GM12891 (cell line): ENCODE measurements around the gene TNFSF15.
"Not testable (repeated sequence)": the region's sequence is repeated elsewhere in the genome, so short reads cannot be mapped to it uniquely, and the experiment has no call there.

Experiments used
- DNase-seq: peaks from one replicate; pipeline ENCODE4 v3.0.0; 2011; ENCODE audit warnings: low spot score; ENCODE audit not compliant: insufficient read length
- FAIRE-seq: peaks from 2 replicates; lab custom pipeline; 2011; peaks lifted over from hg19 to GRCh38; lab: Jason Lieb, UNC
- PAX5 ChIP-seq: IDR thresholded peaks from 2 replicates; pipeline ENCODE4 v1.6.1; 2011; ENCODE audit warnings: low read length, moderate library complexity, mild to moderate bottlenecking; ENCODE audit not compliant: insufficient read depth, severe bottlenecking
- POLR2A ChIP-seq: IDR thresholded peaks from 2 replicates; pipeline ENCODE4 v1.6.1; 2011; ENCODE audit warnings: low read depth, low read length, control low read depth
- POLR2AphosphoS5 ChIP-seq: IDR thresholded peaks from 2 replicates; pipeline ENCODE4 v1.6.1; 2011; ENCODE audit warnings: low read depth, low read length, control low read depth
- POU2F2 ChIP-seq: IDR thresholded peaks from 2 replicates; pipeline ENCODE4 v1.6.1; 2011; ENCODE audit warnings: low read depth, mild to moderate bottlenecking, control low read depth, low read length, moderate library complexity
- SPI1 ChIP-seq: IDR thresholded peaks from 2 replicates; pipeline ENCODE4 v1.6.1; 2011; ENCODE audit warnings: low read depth, low read length, control low read depth
- TAF1 ChIP-seq: IDR thresholded peaks from 2 replicates; pipeline ENCODE4 v1.6.1; 2011; ENCODE audit warnings: low read depth, low read length, control low read depth

Gene TNFSF15

DNA sequence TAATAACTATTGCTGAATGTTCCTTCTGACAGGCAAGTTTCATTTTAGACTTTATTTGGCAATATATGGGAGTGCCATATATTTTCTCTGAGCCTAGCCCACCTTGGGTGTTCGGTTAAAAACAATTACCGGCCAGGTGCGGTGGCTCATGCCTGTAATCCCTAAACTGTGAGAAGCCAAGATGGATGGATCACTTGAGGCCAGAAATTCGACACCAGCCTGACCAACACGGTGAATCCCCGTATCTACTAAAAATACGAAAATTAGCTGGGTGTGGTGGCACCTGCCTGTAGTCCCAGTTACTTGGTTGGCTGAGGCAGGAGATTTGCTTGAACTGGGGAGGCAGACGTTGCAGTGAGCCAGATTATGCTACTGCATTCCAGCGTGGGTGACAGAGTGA, 47.9 kb downstream of the TNFSF15 start:
- no peak for FAIRE-seq
- TF ChIP-seq SPI1 (no peak), POU2F2 (no peak), PAX5 (no peak), POLR2A (no peak), POLR2AphosphoS5 (no peak), TAF1 (no peak)
- no peak for DNase-seq

- no peak for TF ChIP-seq PAX5
- TF ChIP-seq TAF1 = no peak
- TF ChIP-seq POU2F2 = no peak
- TF ChIP-seq SPI1 = no peak
- TF ChIP-seq POLR2A = no peak
- TF ChIP-seq POLR2AphosphoS5 = no peak
- FAIRE-seq = no peak
- DNase-seq = no peak
Observed at GRCh38 chr9:114757395-114757794, 48.4 kb downstream of the TNFSF15 start.

GRCh38 chr9:114756920-114757319, 48.9 kb downstream of the TNFSF15 start:
- FAIRE-seq (no peak), DNase-seq (no peak)
- TF ChIP-seq POLR2A = no peak

DNA sequence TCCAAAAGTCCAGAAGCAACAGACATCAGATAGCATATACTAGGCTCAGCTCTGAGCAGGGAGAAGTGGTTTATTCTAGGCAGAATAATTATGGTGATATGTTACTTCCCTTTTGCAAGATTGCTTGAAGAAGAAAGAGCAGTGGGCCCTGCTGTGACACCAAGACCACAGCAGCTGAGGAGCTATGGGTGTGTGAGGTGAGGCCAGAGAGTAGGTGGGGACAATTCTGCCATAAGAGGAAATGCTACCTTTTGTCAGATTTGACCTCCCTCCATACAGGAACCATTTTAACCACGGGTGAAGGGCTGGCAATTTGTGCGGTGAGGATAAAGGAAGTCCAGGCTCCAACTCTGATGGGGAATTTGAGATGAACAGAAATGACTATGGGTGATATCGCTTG, 51.3 kb downstream of the TNFSF15 start:
- TF ChIP-seq SPI1 = peak; percentile 65; the same call in 1 of the 2 replicates
- TF ChIP-seq POLR2A = no peak
- FAIRE-seq (no peak), DNase-seq (no peak)

DNA sequence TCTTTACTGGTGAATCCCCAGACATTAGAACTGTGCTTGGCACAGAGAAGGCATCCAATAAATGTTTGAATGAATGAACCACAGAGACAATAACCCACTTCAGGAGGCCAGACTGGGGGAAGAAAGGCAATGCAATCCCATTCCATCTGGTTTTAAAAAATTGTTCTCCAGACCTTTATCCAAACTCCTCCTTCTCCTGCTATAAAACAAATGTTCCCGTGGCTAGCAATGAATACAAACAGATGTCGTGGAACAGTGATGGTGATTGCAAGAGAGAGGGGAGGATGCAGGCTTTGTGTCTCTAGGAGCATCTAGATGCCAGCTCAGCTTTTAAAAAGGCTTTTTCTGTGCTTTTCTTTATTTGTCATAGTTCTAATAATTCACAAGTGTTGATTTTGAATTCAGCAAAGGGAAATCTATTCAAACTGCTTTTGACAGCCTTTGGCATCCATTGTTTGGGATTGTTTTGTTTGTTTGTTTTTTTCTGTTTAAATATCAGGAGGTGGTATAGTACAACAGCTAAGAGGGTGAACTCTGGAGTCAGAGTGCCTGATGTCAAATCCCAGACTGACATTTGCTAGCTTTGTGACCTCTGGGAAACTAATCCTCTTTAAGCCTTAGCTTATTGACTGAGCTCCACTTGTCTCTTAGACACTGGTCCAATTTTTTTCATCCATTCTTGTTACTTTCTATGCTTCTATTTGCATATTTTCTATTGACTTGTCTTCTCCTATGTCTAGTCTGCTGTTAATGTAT, 59.1 kb downstream of the TNFSF15 start:
- DNase-seq (no peak), FAIRE-seq (no peak)

GRCh38 chr9:114745879-114746550, 59.8 kb downstream of the TNFSF15 start:
- DNase-seq = no peak
- no peak for TF ChIP-seq TAF1
- no peak for TF ChIP-seq PAX5
- TF ChIP-seq SPI1 = no peak
- no peak for TF ChIP-seq POU2F2
- no peak for TF ChIP-seq POLR2A
- no peak for TF ChIP-seq POLR2AphosphoS5
- FAIRE-seq = no peak

More for the DNA sequence above, 59.1 kb downstream of the TNFSF15 start:
- TF ChIP-seq TAF1 (no peak), PAX5 (no peak), POU2F2 (no peak), POLR2A (no peak)

DNA sequence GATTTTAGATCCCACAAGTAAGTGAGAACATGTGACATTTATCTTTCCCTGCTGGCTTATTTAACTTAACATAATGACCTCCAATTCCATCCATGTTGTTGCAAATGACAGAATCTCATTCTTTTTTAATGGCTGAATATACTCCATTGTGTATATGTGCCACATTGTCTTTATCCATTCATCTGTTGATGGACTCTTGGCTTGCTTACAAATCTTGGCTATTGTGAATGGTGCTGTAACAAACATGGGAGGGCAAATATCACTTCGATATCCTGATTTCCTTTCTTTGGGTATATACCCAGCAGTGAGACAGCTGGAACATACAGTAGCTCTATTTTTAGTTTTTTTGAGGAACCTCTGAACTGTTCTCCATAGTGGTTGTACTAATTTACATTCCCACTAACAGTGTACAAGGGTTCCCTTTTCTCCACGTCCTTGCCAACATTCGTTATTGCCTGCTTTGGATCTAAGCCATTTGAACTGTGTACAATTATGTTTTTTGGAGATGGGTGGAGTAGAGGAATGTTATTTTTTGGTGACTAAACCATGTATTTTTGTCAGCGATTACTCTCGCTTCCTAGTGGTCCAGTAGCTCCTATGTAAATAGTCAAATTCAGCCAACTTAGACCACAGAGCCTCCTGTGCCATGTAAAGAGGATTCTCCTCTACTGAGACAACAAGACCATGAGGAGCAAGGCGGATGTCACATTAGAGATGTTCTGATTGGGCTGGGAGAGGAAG, 60.6 kb downstream of the TNFSF15 start:
- FAIRE-seq (no peak), DNase-seq (no peak)
- TF ChIP-seq POLR2AphosphoS5 (no peak), POLR2A (no peak), POU2F2 (no peak), SPI1 (no peak), TAF1 (no peak), PAX5 (no peak)

GRCh38 chr9:114743446-114743845, 62.4 kb downstream of the TNFSF15 start:
- DNase-seq = no peak
- TF ChIP-seq POLR2A (no peak), TAF1 (no peak), POU2F2 (no peak), PAX5 (no peak), POLR2AphosphoS5 (no peak), SPI1 (no peak)
- no peak for FAIRE-seq

- DNase-seq (no peak), FAIRE-seq (no peak)
- TF ChIP-seq POLR2A = no peak
- TF ChIP-seq SPI1 = no peak
- no peak for TF ChIP-seq POU2F2
- no peak for TF ChIP-seq TAF1
- no peak for TF ChIP-seq POLR2AphosphoS5
- no peak for TF ChIP-seq PAX5
Observed at GRCh38 chr9:114742947-114743346, 62.9 kb downstream of the TNFSF15 start.

DNA sequence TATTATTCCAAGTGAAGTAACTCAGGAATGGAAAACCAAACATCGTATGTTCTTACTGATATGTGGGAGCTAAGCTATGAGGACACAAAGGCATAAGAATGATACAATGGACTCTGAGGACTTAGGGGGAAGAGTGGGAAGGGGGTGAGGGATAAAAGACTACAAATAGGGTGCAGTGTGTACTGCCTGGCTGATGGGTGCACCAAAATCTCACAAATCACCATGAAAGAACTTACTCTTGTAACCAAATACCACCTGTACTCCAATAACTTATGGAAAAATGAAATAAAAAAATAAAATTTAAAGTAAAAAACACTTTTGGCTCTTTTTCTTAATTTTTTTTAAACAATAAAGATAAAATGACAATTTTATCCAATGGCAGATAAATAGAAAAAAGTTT, 64.3 kb downstream of the TNFSF15 start:
- FAIRE-seq, DNase-seq: not testable (repeated sequence)
